GM19193 (cell line): ENCODE data around the gene DYDC1.

Source experiments
- POLR2A ChIP-seq: IDR thresholded peaks from 4 replicates; pipeline ENCODE4 v1.6.1; 2011; ENCODE audit not compliant: insufficient read depth, insufficient read length; ENCODE audit errors: extremely low read depth

DYDC1 gene

DNA sequence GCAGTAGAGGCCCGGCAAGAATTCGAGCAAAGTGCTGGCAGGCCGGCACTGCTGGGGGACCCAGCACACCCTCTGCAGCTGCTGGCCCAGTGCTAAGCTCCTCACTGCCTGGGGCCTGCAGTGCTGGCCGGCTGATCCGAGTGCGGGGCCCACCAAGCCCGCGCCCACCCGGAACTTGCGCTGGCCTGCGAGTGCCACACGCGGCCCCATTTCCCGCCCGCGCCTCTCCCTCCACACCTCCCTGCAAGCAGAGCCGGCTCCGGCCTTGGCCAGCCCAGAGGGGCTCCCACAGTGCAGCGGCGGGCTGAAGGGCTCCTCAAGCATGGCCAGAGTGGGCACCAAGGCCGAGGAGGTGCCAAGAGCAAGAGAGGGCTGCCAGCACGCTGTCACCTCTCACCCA, 3.1 kb upstream of the DYDC1 start:
- no peak for TF ChIP-seq POLR2A

DNA sequence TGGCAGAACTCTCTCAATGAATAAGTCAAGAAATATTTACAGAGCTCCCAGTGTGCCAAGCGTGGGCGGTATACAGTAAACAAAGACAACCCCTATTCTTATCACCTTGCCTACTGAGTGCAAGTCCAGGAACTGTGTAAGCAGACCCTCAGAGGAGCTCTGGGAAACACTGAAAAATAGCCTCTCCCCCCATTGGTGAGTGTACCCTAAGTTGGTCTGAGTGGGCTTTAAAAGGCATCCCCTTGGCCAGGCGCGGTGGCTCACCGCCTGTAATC, 1.2 kb upstream of the DYDC1 start:
- no peak for TF ChIP-seq POLR2A

DNA sequence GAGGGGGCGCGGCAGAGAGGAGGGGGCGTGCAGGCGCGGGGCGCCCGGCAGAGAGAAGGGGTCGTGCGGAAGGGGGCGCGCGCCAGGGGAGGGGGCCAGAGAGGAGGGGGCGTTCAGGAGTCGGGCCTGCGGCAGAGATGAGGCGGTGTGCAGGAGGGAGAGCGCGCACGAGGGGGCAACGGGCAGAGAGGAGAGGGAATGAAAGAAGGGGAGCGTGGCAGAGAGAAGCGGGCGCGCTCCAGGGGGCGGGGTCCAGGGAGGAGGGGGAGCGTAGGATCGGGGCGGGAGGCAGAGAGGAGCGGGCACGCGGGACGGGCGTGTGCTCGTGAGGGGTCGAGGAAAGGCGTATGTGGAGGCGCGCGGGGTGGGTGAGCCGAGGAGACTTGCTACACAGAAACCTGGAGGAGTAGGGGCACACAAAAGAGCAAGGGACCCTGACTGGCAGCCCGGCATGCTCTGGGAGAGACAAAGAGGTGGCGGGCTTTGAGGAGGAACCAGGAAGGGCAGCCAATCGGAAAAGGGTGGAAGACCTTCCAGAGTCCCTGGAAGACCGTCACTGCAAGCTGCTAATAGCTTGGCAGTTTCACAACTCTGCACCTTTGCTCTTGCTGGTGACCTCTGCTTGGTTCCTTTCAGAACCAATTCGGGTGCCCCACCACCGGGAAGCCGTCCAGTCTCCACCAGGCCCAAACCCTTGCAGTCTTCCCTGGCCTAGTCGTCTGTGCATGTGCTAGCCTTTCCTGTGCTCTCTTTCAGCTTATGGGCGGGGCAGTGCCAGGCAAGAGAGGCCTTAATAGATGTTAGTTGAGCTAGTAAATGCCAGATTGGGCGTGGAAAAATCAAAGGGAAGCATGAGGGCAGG, 665 bp upstream of the DYDC1 start:
- TF ChIP-seq POLR2A, result no peak

DNA sequence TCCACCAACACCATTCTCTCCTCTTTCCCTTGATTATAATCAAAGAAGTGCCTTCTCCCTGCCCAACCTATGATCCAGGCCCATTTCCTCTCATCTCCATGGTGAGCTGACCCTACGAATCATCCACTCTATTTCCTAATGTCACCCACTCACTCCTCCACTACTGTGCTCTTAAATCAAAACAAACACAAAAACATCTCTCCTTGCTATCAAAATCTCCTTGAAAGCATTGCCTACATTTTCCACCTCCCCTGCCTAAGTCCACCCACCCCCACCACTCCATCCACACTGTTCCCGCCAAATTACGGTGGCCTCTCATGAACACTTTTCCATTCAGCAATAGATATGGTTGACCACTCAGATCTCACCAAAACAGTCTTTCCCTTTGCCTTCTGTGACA, 5.3 kb downstream of the DYDC1 start:
- no peak for TF ChIP-seq POLR2A

DNA sequence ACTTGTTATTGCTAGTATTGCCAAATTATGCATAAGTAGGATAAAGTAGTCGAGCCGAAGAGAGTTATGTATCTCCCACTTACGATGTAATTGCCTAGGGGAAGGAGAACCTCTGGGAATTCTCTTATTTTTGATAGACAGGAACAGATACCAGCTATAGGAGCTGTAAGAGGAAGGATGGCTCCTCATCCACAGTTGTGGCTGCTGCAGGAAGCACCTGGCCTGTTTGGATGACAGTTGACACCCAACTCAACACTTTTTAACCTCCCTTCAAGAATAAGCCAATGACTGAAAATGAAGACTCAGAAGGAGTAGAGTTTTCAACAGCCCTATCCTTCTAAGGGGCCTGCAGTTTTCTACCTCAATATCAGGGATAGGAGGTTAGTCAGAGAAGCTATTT, 6.3 kb downstream of the DYDC1 start:
- TF ChIP-seq POLR2A, result no peak

DNA sequence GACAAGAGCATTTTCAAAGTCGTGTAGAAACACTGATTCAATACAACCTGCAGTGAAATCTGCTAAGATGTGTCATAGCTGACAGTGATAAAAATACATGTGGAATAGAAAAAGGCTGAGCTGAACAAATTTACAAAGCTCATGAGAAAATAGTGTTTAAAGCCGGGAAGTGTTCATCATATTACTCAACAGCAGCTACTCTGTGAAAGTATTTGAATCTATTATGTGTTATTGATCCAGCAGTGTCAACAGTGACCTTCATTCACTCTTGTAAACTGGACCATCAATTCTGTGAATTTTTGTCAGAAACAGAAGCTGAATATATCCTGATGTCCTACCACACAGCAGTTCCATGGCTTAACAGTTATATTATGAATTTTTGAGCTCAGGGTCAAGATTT, 11.6 kb downstream of the DYDC1 start:
- TF ChIP-seq POLR2A, result no peak

DNA sequence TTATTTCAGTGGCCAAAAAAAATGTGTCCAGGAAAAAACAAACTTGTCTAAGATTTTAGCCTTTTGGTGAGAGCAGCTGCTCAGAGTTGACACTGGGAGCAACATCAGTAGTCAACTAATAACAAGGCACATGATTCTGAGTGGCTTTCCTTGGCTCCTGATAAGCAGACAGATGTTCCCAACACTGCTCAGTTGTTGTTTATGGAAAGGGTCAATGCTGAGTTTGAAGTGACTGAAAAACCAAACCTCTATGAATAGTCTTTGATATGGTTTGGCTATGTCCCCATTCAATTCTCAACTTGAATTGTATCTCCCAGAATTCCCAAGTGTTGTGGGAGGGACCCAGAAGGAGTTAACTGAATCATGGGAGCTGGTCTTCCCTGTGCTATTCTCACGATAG, 12.3 kb downstream of the DYDC1 start:
- TF ChIP-seq POLR2A, result no peak

DNA sequence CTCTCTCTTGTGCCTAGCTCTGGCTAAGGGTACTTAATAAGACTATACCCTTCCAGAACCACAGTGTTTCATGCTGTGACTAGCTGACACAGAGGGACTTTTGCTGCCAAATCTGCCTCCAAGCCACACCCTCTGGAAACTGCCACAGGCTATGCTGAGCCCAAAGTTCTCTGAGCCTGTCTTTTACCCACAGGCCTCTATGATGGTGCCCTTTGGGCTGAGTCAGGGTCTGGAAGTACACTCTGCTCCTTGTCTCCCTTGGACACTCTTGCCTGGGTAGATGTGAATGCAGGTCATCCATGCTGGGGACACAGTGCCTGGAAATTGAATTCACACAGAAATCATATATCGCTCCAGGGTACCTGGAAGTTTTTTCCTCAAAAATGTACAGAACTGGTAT, 22.6 kb downstream of the DYDC1 start:
- no peak for TF ChIP-seq POLR2A

DNA sequence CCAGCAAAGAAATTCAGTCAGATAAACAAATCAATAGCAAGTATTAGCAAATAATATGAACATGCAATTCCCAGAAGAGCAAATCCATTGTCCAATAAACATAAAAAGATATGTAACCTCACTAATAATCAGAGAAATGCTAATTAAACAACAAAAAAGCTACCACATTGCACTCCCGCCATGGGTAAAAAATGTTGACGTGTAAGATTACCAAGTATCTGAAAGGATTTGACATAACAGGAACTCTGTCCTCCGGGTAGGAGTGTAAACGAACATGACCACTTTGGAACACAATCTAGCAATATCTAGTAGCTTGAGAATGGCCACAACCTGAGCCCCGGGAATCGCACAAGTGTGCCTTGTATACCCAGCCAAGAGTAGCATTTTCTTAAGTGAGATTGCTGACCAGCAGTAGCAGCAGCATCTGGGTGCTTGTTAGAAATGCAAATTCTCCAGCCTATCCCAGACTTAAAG, 31.6 kb downstream of the DYDC1 start:
- no peak for TF ChIP-seq POLR2A

DNA sequence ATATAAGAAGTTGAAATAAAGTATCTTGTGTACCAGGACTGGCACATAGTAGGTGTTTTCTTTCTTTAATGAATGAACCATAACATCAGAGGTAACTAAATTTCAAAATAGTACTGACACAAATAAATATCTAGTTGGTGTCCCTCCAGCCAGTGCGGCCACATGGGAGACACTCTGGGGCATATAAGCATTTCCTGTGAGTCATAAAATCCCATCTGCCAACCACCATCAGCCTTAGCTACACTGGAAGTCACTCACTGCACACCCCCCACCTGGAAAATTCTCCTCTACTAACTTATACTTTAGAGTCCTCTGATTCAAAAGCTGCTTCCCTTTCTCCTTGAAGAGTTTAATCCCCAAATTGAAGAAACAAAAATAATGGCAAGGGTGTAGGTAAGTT, 32.5 kb downstream of the DYDC1 start:
- TF ChIP-seq POLR2A, result no peak

DNA sequence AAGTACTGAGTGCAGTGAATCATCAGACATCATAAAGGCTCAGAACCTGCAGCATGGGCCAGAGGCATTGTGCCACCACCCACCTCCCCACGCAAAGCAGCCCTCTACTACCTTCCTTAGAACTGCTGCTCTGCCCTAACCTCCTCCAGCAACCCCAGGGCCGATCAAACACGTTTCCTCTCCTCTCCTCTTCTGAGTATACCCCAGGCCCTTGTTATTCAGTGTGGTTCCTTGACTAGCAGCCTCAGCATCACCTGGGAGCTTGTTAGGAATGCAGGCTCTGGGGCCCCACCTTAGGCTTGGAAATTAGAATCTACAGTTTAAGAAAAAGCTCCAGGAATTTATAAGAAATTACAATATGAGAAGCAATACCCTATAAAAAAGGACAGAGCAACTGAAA, 33.2 kb downstream of the DYDC1 start:
- no peak for TF ChIP-seq POLR2A

DNA sequence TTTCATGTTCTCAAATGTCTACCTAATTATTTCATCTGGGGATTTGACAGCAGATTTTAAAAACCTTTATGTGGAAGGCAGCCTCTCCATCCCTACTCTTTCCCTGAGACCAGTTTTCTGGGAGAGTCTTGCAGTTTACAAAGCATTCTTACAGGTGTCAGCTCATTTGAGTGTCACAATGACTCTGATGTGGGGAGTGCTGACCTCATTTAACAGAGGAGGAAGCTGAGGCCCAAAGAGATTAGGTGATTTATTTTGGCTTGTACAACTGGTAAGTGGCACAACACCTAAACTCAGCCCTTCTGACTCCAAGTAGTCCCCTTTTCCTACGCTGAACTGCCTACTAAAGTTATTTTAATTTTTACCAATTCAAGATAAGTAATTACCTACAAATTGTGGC, 33.8 kb downstream of the DYDC1 start:
- no peak for TF ChIP-seq POLR2A

DNA sequence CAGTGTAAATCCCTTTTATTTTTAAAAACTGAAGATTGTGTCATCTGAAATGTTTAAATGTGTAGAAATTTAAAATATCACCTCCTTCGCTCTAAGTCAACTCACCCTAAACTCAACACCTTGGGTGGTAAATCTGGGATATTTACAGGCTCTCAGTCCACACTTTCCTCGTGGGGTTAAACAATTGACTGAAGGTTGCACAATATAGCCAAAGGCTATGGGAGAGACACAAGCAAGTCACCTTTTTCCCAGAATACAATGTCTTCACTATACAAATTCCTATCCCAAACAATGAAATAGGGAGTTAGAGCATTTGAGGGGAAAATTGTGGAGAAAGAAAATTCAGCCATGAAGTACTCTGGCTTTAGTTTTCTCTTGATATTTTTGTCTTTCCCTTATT, 34.4 kb downstream of the DYDC1 start:
- TF ChIP-seq POLR2A, result no peak

DNA sequence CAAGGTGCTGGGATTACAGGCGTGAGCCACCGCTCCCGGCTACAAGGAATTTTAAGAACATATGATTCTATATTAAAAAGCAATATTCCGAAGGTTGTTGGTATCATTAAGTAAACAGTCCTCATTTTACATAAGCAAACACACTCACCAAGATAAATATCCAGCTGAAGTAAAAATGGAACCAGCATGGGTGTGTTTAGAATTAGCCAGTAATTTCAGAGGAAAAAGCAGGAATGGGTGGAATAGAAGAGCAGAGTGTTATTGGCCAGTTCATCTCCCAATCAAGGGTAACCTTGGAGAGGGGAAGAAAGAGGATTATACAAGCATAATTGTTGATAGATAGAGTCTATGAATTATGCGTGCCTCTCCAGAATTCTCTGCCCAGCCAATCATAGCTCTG, 35.4 kb downstream of the DYDC1 start:
- no peak for TF ChIP-seq POLR2A

DNA sequence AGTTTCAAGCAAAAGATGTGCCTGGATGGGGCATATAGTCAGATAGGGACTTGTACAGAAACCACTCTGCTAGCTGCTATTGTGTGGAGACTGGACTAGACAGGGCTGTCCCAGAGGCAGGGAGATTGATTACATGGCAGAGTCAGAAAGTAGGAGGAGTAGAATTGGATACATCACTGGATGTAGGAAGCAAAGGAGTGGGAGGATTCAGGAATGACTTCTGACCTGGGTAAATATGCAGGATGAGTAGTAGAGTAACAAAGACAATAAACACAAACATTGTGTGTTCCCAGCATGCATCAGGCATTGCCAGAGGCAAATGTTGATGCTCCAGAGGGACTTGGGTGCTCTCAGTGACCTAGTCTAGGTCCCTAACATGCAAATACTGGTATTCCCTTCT, 36.2 kb downstream of the DYDC1 start:
- TF ChIP-seq POLR2A, result no peak

DNA sequence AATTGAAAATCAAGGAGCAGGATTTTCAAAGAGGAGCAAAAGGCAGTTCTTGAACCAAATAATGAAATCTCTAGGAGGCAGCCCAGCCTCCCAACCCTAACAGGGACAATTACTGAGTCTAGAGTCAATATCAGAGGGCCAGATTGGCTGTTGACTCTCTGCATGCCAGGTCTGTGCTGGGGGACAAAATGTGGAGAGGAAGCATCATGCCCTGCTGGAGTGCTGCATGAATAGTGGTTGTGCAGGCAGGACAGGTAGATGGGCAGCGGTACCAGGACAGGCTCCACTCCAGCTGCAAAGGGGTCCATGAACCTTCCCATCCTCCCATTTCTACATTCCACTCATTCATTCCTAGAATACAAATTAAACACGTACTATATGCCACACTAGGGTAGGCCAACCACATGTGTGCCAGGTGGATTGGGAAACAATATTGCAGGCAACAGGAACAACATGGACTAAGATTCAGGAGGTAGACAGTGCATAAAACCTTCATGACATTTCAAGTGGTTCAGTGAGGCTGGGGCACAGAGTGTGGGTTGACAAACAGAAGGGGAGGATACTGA, 36.7 kb downstream of the DYDC1 start:
- no peak for TF ChIP-seq POLR2A

DNA sequence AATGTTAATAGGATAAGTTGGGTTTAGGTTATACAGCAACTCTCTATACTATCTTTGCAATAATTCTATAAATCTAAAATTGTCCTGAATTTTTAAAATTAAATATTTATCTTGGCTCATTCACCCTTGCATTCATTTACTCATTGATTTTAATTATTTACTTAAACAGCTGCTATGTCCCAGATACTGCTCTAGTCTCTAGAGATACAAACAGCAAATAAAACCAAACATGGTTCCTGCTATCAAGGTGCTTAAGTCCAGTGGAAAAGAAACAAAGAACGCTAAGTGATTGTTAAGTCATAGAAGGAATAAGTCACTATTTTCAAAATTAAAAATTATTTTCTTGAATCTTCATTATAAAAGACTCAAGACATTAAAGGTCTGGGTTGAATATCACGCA, 37.2 kb downstream of the DYDC1 start:
- no peak for TF ChIP-seq POLR2A
